ENCODE data around the gene RFC2. TPM values are rescaled to one million over a fixed set of nuclear protein-coding genes. Genes with fewer than 3 reads are reported as not detected.
A peak's percentile ranks its signal among the peaks of the same experiment; 100 is the strongest.
"Not testable (repeated sequence)": the region's sequence is repeated elsewhere in the genome, so short reads cannot be mapped to it uniquely, and the experiment has no call there.

The RFC2 gene
- total RNA-seq, 1 donor from 2014 or later, result 8.3 TPM

DNA sequence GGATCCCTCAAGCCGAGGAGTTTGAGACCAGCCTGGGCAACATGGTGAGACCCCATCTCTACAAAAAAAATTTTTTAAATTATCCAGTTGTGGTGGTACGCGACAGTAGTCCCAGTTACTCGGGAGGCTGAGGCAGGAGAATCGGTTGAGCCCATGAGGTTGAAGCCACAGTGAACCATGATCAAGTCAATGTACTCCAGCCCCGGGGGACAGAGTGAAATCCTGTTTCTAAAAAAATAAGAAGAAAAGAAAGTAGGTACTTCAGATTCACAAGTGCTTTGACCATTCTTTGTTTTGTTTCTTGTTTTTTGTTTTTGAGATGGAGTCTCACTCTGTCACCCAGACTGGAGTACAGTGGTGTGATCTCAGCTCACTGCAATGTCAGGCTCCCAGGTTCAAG, 1.3 kb upstream of the RFC2 start:
- intact Hi-C loops (cut with DNase I); DNase-seq (ENCODE audit: low spot score): not testable (repeated sequence)

DNA sequence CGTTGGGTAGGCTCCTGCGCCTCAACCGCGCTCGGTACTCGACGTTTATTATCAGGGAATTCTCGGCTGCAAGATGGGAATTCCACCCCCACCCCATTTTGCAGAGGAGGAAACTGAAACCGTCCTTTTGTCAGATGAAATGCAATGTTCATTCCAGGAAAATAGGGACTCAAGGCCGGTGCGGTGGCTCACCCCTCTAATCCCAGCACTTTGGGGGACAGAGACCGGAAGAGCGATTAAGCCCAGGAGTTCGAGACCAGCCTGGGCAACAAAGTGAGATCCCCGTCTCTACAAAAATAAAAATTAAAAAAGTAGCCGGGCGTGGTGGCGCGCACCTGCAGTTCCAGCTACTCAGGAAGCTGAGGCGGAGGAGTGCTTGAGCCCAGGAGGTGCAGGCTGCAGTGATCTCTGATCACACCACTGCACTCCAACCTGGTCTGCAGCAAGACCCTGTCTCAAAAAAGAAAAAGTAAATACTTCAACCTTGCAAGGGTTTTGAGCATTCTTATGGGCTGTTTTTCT, 720 bp upstream of the RFC2 start:
- DNase-seq (ENCODE audit: low spot score), result no peak
- intact Hi-C loops (cut with DNase I), result loop anchor here (5.0 kb wide), 1 partner anchor 32 kb away; the partner anchor contains the start of gene CLIP2

DNA sequence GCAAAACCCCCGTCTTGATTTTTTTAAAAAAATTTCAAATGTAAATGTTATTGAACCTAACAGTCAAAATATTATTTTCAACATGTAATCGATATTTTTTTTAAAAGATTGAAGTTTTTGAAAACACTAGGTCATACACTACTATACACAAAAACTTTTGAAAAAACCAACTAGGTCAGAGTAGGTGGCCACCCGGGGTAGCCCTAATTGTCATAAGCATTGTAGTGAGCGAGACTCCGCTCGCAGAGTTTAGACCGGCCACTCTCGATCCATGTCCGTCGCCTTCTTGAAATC, 417 bp downstream of the RFC2 start:
- DNase-seq (ENCODE audit: low spot score), result no peak
- intact Hi-C loops (cut with DNase I), result loop anchor here (5.0 kb wide), 1 partner anchor 34 kb away; the partner anchor contains the start of gene CLIP2

DNA sequence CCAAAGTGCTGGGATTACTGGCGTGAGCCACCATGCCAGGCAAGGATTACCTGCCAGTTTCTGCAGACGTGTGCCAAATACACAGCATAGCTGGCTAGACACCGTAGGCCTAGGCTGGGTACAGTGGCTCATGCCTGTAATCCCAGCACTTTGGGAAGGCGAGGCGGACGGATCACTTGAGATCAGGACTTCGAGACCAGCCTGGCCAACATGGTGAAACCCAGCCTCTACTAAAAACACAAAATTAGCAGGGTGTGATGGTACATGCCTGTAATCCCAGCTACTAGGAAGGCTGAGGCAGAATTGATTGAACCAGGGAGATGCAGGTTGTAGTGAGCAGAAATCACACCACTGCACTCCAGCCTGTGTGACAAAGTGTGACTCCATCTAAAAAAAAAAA, 868 bp downstream of the RFC2 start:
- DNase-seq (ENCODE audit: low spot score), result no peak
- intact Hi-C loops (cut with DNase I), result loop anchor here (5.0 kb wide), 1 partner anchor 34 kb away; the partner anchor contains the start of gene CLIP2

DNA sequence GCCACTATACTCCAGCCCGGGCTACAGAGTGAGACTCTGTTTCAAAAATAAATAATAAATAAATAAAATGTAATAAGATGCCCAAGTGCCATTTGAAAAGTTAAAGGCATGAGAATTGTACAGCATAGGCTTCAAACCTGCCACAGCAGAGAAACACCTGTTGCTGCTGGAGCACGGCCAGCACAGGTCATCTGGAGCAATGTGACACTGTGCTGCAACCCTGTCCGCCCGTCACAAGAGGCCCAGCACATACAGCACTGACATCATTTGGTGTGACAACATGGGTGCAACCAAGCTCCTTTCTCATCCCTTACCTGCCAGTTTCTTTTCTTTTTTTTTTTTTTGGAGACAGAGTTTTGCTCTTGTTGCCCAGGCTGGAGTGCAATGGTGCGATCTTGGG, 1.3 kb downstream of the RFC2 start:
- intact Hi-C loops (cut with DNase I), result loop anchor here (5.0 kb wide), 1 partner anchor 34 kb away; the partner anchor contains the start of gene CLIP2
- DNase-seq (ENCODE audit: low spot score), result no peak

DNA sequence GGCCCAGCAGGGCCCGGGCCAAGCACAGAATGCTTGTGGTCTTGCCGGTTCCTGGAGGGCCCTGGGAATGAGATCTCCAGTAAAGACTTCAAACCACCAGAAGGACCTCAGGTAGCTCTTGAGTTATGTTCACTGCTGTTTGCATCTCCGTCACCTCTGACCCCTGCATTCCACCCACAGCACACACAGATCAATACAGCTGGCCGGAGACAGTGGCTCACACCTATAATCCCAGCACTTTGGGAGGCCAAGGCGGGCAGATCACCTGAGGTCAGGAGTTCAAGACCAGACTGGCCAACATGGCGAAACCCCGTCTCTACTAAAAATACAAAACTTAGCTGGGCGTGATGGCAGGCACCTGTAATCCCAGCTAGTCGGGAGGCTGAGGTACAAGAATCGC, 5.1 kb downstream of the RFC2 start:
- DNase-seq (ENCODE audit: low spot score); intact Hi-C loops (cut with DNase I): not testable (repeated sequence)

DNA sequence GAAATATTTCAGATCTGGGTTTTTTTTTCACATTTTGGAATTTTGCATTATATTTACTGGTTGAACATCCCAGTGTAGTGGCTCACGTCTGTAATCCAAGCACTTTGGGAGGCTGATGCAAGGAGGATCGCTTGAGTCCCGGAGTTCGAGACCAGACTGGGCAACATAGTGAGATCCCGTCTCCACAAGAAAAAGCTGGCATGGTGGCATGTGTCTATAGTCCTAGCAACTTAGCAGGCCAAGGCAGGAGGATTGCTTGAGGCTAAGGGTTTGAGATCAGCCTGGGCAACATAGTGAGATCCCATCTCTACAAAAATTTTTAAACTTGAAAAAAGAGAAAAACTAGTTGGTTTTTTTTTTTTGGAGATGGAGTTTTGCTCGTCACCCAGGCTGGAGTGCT, 6.0 kb downstream of the RFC2 start:
- no peak for DNase-seq (ENCODE audit: low spot score)
- intact Hi-C loops (cut with DNase I), result no loop called here

DNA sequence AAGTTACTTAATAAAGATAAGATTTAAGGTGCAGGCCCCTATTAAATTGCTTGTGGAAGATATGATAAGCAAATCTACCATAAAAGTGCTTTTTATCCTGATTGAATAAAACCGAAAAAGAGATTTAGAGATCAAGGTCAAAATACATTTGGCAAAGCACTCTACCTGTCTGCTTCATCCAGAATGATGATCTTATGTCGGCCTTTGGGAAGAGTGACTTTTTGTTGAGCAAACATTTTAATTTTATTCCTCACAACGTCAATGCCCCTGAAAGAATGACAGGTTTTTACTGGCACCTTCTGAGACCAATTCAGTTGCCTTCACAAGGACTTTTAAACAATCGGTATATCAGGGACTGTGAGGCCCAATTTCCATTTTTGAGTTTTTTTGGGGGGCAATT, 7.7 kb downstream of the RFC2 start:
- no peak for DNase-seq (ENCODE audit: low spot score)
- intact Hi-C loops (cut with DNase I), result no loop called here

DNA sequence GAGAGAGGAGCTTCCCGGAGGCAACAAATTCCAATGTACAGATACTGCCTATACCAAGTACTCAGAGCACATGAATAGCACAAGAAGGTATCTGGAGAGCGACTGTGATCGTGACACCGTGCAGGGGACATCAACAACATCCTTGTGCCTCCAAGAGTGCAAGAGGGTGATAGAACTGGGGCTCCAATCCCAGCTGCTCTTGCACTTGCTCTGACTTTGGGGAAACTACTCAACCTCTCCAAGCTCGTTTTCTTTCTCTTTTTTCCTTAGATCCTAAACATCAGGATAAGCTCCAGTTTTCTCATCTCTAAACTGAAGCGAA, 12.1 kb downstream of the RFC2 start:
- intact Hi-C loops (cut with DNase I), result no loop called here
- DNase-seq (ENCODE audit: low spot score), result no peak

DNA sequence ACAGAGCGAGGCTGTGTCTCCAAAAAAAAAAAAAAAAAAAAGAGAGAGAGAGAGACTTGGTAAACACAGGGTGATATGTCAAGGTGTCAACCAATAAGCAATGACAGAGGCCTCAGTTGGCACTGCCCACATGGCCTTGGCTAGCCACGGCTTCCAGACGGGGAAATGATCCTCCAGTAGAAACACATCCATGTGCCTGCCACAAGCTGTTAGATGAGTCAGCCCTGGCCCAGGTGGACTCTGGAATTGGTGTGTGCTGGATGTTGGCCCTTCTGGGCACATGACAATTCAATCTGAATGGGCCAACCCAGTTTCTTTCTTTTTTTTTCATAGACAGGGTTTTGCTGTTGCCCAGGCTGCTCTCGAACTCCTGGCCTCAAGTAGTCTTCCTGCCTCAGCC, 13.7 kb downstream of the RFC2 start:
- no peak for DNase-seq (ENCODE audit: low spot score)
- intact Hi-C loops (cut with DNase I), result no loop called here

DNA sequence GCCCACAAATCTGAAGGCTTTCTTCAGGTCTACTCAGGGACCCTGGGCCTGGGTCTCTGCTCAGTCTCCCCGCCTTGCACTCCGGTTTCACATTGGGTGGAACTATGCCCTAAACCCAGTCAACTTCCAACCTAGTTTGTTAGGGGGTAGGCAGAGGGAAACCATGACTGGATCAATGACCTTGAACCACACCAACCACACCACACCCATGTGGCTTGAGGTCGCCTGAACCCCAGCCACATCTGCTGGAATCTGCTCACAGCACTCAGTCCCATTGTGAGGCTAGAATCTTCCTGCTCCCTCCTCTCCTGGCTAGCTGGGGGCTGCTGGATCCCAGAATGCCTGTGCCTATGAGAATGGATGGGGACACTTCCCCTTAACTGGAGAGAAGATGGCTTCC, 17.9 kb downstream of the RFC2 start:
- DNase-seq (ENCODE audit: low spot score), result no peak
- intact Hi-C loops (cut with DNase I), result no loop called here

DNA sequence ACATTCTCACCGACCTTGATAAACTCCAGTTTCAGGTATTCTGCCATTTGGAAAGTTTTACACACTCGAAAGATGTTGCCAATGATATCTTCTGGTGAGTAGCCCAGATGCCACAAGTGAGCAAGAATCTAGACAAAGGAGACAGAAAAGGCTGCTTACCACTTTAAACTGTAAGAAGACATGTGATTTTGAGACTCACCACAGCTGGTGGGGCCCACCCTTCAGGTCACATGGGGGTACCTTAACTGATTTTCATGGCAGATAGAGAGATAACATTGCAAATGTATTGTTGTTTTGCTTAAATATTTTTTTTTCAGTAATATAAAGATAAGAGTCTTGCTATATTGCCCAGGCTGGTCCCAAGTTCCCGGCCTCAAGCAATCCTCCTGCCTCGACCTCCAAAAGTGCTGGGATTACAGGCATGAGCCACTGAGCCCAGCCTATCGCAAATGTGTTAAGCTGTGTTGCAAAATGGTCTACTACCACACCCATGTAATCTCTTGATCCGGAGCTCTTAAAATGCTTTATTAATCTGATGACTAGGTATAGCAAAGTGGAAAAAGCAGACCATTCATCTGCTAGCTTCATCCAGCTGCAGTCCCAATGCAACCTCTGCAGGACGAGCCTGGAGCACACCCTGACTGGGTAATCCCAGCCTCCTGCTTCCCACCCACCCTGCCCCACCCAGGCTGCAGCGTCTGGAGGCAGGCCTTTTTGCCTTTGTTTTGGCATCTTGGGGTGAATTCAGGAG, 18.5 kb downstream of the RFC2 start:
- no peak for DNase-seq (ENCODE audit: low spot score)
- intact Hi-C loops (cut with DNase I), result no loop called here

DNA sequence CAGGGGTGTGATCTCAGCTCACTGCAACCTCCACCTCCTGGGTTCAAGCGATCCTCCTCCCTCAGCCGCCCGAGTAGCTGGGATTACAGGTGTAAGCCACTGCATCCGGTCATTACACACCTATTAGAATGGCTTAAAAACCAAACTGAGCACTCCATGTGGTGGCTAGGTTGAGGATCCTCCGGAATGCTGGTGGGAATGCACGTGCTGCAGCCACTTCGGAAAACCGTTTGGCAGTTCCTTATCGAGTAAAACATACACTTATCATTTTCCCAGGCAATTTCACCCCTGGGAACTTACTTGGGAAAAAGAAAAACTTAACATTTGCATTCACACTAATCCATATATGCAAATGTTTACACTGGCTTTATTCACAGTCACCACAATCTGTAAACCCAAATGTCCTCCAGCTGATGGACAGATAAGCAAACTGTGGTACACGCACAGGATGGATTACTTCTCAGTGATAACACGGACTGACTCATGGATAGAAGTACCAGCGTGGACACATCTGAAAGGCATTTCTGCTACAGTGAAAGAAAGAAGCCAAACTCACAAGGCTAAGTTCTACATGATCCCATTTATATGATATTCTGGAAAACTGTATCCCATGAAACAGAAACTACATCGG, 20.4 kb downstream of the RFC2 start:
- intact Hi-C loops (cut with DNase I), result no loop called here
- DNase-seq (ENCODE audit: low spot score), result no peak

DNA sequence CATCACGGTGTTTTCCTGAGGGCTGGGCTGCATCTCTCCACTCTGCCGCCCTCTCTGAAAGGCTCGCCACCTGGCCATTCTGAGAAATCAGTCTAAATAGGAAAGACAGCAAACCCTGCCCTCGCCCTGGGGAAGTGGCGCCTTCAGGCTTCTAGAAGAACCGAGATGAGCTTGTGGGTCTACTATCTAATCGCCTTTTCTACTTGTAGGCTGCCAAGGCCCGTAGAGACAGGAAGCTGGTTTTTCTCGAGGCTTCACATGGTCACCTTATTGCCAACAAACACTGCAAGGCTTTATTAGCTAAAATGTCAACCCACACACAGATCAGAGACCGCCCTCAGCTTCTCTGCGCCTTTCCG, 23.0 kb downstream of the RFC2 start:
- DNase-seq (ENCODE audit: low spot score), result no peak
- intact Hi-C loops (cut with DNase I), result no loop called here

DNA sequence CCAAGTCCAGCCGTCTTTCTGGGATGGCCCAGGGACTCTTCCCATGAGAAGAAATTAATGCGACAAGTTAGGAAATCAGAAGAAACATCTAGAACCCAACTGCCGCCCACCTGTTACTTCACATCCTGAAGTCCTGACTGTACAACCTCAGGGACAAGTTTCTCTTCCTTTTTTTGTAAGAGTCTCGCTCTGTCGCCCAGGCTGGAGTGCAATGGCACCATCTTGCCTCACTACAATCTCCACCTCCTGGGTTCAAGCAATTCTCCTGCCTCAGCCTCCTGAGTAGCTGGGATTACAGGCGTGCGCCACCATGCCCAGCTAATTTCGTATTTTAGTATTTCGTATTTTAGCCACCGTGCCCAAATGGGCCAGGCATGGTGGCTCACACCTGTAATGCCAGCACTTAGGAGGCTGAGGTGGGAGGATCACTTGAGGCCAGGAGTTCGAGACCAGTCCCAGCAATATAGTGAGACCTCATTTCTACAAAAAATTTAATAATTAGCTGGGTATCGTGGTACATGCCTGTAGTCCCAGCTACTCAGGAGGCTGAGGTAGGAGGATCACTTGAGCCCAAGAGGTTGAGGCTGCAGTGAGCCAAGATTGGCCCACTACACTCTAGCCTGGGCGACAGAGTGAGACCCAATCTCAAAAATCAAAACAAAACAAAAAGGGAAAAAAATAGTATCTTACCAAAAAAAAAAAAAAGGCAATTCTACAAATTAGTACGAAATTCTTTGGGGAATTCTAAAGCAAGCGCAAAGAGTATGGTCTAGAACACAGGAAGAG, 23.6 kb downstream of the RFC2 start:
- intact Hi-C loops (cut with DNase I), result no loop called here
- DNase-seq (ENCODE audit: low spot score), result no peak

DNA sequence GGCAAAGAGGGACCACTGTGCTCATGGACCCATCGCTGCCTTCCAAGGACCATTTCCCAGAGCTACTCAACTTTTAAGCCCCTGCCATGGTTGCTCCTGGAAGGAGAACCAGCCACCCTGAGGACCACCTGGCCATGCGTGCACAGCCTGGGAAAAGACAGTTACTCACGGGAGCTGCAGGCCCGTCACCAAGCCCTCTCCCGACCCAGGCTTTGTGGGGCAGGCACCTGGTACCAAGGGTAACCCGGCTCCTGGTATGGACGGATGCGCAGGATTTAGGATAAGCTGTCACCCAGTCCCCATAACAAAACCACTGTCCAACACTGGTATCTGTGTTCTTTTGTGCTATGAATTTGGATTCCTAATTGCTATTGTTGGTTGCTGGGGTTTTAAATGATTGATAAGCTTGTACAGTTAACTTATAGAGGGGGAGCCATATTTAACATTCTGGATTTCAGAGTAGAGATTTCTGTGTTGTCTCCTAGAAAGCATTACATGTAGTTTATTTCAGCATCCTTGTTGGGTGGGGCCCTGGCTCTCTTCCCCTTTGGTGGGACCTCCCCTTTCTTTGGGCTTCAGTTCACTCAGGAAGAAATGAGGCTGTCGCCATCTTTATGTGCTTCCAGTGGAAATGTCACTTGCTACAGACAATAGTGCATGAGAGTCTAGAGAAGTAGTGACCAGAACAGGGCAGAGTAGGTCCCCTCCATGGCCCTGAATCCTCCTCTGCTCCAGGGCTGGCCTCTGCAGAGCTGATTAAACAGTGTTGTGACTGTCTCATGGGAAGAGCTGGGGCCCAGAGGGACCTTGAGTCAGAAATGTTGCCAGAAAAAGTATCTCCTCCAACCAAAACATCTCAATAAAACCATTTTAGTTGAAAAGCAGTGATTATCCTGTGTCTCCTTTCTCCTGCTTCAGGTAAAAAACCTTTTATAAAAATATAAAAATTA, 25.0 kb downstream of the RFC2 start:
- intact Hi-C loops (cut with DNase I), result no loop called here
- no peak for DNase-seq (ENCODE audit: low spot score)

DNA sequence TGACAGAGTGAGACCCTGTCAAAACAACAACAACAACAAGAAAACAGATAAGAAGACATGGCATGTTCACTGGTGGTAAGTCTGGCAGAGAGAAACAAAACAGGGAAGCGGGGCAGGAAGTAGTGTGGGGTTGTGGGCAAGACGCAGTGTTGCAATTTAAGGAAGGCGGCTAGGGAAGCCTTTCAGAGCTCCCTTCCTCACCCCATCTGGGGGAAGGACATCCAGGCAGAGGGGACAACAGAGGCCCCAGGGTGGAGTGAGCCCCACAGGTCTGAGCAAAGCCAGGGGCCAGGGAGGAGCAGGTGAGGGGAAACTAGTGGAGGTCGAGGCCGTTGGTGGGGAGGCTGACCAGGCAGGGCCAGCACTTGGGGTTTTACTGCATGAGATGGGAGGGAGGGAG, 27.6 kb downstream of the RFC2 start:
- intact Hi-C loops (cut with DNase I), result no loop called here
- DNase-seq (ENCODE audit: low spot score), result peak; percentile 82

DNA sequence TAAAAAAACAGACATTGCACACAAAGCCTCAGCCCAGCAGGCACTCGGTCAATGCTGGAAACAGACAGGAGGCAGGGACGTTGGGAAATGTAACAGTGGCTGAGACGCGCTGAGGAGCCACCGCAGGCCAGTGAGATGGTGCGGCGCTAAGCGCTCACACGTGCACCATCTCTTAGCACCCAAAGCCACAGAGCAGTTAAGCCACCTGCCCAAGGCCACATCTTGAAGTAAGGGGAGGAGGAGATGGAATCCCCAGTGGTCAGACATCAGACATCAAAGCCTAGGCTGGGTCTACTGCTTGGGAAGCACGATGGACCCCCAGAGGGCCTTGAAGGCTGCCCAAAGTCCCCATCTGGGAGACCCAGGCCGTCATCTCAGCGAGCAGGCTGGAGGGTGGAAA, 28.8 kb downstream of the RFC2 start:
- intact Hi-C loops (cut with DNase I), result no loop called here
- no peak for DNase-seq (ENCODE audit: low spot score)

DNA sequence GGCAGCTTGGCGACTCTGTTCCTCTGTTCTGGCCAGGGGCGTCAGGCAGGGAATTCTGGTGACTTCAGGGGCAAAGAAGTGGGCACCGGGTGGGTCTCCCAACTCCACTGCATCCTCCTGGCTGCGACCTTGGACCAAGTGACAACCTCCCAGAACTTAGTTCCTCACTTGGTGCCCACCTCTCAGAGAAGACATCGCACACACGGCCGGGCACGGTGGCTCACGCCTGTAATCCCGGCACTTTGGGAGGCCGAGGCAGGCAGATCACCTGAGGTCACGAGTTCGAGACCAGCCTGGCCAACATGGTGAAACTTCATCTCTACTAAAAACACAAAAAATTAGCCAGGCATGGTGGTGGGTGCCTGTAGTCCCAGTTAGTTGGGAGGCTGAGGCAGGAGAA, 29.3 kb downstream of the RFC2 start:
- DNase-seq (ENCODE audit: low spot score), result not testable (repeated sequence)

DNA sequence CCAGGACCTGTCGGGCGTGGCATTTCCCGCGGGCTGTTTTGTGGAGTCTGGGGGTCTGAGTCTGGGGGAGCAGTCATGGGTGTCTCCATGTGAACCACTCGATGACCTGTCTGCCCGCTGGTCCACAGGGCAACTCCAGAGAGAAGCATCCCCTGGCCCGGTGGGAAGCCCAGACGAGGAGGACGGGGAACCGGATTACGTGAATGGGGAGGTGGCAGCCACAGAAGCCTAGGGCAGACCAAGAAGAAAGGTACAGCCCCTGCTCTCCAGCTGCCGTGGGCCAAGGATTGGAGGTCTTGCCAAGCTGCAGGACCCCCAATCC, 29.7 kb downstream of the RFC2 start:
- DNase-seq (ENCODE audit: low spot score), result no peak
- intact Hi-C loops (cut with DNase I), result no loop called here

More for the DNA sequence above, 29.3 kb downstream of the RFC2 start:
- intact Hi-C loops (cut with DNase I), result not testable (repeated sequence)
